ENCODE data around the gene RNF25.

- TF ChIP-seq CTCF (conservative IDR thresholded peaks at IDR 0.05; ENCODE audit: low read length) (peak; percentile 73), EZH2phosphoT487 (IDR thresholded peaks at IDR 0.05; ENCODE audit: borderline replicate concordance) (no peak)
These were observed 39.1 kb upstream of the RNF25 start, which contains the start of gene TTLL4 for GRCh38 chr2:218710687-218711549.
